Astrocyte (in vitro differentiated cells and primary cell): Measurements from ENCODE around the gene KHNYN.

Experiments used
- EZH2 ChIP-seq: IDR thresholded peaks from 2 replicates; pipeline ENCODE4 v1.6.1; 2012; ENCODE audit warnings: mild to moderate bottlenecking, low read length, inconsistent platforms; ENCODE audit not compliant: insufficient read depth
- TF ChIP-seq, protein P1 (sequence below): IDR thresholded peaks from 2 replicates; pipeline ENCODE4 v1.5.1; 2011; ENCODE audit warnings: low read depth, mild to moderate bottlenecking, inconsistent platforms, low read length, moderate library complexity; ENCODE audit not compliant: insufficient read depth

DNA sequence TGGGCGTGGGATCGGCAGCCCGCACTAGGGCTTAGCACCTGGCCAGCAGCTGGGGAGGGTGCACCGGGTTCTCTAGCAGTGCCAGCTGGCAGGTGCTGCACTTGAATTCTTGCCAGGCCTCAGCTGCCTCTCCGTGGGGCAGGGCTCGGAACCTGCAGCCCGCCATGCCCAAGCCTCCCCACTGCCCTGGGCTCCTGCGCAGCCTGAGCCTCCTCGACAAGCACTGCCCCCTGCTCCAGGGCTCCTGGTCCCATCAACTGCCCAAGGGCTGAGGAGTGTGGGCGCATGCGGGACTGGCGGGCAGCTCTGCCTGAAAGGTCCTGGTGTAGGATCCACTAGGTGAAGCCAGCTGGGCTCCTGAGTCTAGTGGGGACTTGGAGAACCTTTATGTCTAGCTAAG, 43.5 kb downstream of the KHNYN start:
- TF ChIP-seq EZH2 = no peak
- TF ChIP-seq, protein P1, sequence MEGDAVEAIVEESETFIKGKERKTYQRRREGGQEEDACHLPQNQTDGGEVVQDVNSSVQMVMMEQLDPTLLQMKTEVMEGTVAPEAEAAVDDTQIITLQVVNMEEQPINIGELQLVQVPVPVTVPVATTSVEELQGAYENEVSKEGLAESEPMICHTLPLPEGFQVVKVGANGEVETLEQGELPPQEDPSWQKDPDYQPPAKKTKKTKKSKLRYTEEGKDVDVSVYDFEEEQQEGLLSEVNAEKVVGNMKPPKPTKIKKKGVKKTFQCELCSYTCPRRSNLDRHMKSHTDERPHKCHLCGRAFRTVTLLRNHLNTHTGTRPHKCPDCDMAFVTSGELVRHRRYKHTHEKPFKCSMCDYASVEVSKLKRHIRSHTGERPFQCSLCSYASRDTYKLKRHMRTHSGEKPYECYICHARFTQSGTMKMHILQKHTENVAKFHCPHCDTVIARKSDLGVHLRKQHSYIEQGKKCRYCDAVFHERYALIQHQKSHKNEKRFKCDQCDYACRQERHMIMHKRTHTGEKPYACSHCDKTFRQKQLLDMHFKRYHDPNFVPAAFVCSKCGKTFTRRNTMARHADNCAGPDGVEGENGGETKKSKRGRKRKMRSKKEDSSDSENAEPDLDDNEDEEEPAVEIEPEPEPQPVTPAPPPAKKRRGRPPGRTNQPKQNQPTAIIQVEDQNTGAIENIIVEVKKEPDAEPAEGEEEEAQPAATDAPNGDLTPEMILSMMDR = no peak
